Choroid plexus epithelial cell (primary cell): ENCODE data around the gene THAP7.

Experiments
- DNase-seq: peaks from one replicate; pipeline ENCODE4 v3.0.0-alpha.2; 2010; ENCODE audit warnings: low read depth
- H3K4me3 ChIP-seq: 2 replicates; pipeline ENCODE4 v1.5.1; 2011; ENCODE audit warnings: low read depth, mild to moderate bottlenecking, control low read depth, low read length, moderate library complexity
- CTCF ChIP-seq: conservative IDR thresholded peaks from 2 replicates; pipeline ENCODE4 v1.5.1; 2011; ENCODE audit warnings: low read depth, mild to moderate bottlenecking, control low read depth, inconsistent platforms, low read length, moderate library complexity

THAP7 gene

DNA sequence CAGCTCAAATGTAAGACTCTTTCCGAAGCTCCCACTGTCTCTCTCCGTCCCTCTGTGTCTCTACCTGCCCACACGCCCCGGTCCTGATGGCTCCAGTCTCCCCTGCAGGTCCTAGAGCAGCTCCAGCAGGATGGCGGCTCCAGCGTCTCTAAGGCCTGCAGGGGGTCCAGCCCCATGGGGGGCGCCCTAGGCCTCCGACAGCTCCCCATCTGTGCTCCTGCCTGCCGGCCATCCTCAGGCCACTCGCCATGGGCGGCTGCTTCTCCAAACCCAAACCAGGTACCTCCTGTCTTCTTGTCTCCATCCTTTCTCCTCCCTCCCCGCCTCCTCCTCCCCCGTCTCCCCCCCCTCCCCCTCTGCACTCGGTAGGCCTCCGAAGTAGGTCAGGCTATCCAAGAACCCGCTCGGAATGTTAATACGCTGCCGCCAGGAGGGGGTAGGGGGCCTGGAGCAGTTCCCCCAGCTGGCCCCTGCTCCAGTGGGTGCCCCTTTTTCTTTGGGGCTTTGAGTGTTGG is 34.2 kb downstream of the THAP7 start:
- no peak for TF ChIP-seq CTCF
- DNase-seq: no peak
- H3K4me3 ChIP-seq: no peak overlapping the region

GRCh38 chr22:20966883-20967696 is 34.8 kb downstream of the THAP7 start, which contains the start of gene AIFM3:
Gene AIFM3, plus strand, starts transcription at chr22:20967255. Its CDS starts 690 bp downstream, at chr22:20967945.
- no peak for TF ChIP-seq CTCF
- DNase-seq: no peak
- H3K4me3 ChIP-seq: no peak within 1 kb of the TSS

DNA sequence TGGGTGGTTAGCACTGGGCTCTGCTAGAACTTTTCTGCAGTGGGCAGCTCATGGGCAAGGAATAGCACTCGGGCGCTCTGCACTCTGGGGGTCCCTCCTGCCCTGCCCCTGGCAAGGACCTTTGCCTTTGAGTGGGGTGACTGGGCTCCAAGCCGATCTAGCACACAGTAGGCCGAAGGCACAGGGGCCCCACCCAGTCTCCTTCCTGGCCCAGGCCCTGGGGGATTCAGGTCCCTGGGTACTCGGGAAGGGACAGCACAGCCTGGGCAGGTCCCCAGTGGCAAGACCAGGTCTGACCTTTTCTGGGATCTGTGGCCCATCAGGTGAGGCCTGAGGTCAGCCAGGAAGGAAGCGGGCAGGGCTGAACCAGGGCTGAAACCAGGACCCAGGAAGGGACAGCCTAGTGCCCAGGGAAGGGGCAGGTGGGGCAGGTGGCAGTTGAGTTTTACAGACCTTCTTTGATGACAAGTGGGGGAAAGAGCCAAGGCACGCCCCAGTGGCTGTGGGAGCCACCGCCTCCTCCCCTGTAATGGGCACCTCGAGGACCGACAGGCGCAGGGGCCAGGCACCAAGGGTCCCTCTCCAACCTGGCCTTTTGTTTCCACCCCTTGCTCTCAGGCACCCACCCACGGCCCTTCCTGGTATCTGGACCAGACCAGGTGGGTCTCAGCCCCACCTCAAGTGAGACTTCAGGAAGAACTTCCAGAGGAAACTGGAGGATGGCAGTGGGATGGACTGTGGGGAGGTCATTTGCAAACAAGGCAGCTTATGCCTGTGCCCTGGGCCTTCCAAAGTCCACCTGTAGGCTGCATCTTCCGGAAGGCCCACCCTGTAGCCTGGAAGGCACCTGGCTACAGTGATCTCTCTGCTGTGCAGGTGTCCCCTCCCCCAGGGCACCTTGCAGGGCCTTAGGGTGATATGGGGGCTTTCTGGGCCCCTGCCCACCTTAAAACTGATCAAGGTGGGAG is 35.7 kb downstream of the THAP7 start:
- DNase-seq: no peak
- H3K4me3 ChIP-seq: no peak overlapping the region
- no peak for TF ChIP-seq CTCF

- DNase-seq: no peak
- no peak for TF ChIP-seq CTCF
- peak overlapping the region; percentile 37 for H3K4me3 ChIP-seq
Measured at GRCh38 chr22:20965104-20965887, 36.6 kb downstream of the THAP7 start.

DNA sequence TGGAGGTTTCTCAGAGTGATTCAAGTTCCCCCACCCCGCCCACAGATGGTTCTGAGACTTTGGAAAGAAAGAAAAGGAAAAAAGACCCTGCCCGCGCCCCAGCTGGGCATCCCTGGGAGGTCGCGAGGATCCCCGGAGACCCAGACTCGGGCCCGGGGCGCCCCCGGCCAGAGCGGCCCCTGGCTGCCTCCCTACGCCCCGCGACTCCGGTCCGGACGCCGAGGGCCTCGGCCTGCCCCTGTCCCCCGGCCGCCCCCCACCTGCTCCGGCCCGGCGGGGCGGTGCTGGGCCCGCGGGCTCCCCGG is 37.2 kb downstream of the THAP7 start:
- H3K4me3 ChIP-seq: peak overlapping the region; percentile 17
- no peak for TF ChIP-seq CTCF
- no peak for DNase-seq

DNA sequence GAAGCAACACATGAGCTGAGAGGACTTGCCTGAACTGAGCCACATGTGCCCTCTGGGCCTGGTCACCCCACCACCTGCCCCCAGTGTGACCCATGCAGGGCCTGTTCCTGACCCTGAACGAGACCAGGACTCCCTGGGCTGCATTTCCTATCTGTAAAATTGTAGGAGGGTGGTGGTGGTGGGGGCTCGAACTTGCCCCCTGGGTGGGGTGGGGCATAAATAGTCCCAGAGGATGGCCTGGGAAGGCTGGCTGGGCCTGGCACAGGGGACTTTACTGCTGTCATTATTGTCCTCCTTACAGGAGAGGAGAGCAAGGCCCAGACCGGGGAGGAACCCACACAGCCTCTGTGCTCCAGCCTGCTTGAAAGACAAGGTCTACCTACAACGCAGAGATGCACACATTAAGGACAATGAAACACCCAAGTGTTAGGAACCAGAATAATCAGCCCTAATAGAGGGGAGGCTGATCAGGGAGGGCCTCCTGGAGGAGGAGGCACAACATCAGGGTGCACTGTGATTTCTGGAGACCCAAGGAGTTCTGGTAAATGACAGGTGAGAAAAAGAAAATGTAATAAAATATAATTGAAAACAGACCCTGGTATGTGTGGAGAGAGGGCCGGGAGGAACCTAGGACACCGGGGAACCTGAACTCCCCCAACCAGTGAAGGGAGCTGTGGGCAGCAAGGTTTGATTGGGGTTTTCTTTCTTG is 37.7 kb downstream of the THAP7 start:
- no peak overlapping the region for H3K4me3 ChIP-seq
- no peak for DNase-seq
- TF ChIP-seq CTCF: no peak
